AG09319 (cell line): ENCODE results near the gene CACNB2.

Source experiments
- DNase-seq: peaks from one replicate; pipeline ENCODE4 v3.0.0-alpha.2; 2010; ENCODE audit warnings: low read depth; ENCODE audit errors: extremely low read depth
- CTCF ChIP-seq: IDR thresholded peaks from 2 replicates; pipeline ENCODE4 v1.5.1; 2011; ENCODE audit warnings: low read depth, mild to moderate bottlenecking, inconsistent platforms, low read length, moderate library complexity

The CACNB2 gene

GRCh38 chr10:18469125-18469524 is 328.9 kb downstream of the CACNB2 start:
- TF ChIP-seq CTCF: no peak

GRCh38 chr10:18472977-18473376 is 332.8 kb downstream of the CACNB2 start:
- TF ChIP-seq CTCF: no peak
- DNase-seq: no peak

More at GRCh38 chr10:18469125-18469524, 328.9 kb downstream of the CACNB2 start:
- DNase-seq: no peak

GRCh38 chr10:18473424-18474117 is 333.3 kb downstream of the CACNB2 start:
- DNase-seq: no peak
- TF ChIP-seq CTCF: no peak

GRCh38 chr10:18474118-18474455 is 333.9 kb downstream of the CACNB2 start:
- TF ChIP-seq CTCF: no peak
- DNase-seq: no peak

GRCh38 chr10:18476076-18476647 is 335.9 kb downstream of the CACNB2 start:
- no peak for DNase-seq
- no peak for TF ChIP-seq CTCF

- TF ChIP-seq CTCF: no peak
- no peak for DNase-seq
These were observed 338.1 kb downstream of the CACNB2 start for GRCh38 chr10:18478354-18478753.

GRCh38 chr10:18479502-18479901 is 339.3 kb downstream of the CACNB2 start:
- no peak for DNase-seq

More at GRCh38 chr10:18479502-18479901, 339.3 kb downstream of the CACNB2 start:
- TF ChIP-seq CTCF: no peak
